Occipital lobe (tissue), 2 donors: ENCODE measurements around the gene KRTAP10-3. TPM values are rescaled to one million over a fixed set of nuclear protein-coding genes. Genes with fewer than 3 reads are reported as not detected.
"Not testable (repeated sequence)": the region's sequence is repeated elsewhere in the genome, so short reads cannot be mapped to it uniquely, and the experiment has no call there.

Experiments
- DNase-seq: peaks from one replicate; lab custom pipeline; 2025; lab: John Stamatoyannopoulos, UW
- total RNA-seq: library from RNA; depleted of rRNA; stranded (reverse); fragments of >200 nt; gene quantifications from one replicate; pipeline ENCODE4 v1.2.3, GENCODE V29; 2014

Gene KRTAP10-3
- total RNA-seq, 1 donor from 2014 or later = not detected

DNA sequence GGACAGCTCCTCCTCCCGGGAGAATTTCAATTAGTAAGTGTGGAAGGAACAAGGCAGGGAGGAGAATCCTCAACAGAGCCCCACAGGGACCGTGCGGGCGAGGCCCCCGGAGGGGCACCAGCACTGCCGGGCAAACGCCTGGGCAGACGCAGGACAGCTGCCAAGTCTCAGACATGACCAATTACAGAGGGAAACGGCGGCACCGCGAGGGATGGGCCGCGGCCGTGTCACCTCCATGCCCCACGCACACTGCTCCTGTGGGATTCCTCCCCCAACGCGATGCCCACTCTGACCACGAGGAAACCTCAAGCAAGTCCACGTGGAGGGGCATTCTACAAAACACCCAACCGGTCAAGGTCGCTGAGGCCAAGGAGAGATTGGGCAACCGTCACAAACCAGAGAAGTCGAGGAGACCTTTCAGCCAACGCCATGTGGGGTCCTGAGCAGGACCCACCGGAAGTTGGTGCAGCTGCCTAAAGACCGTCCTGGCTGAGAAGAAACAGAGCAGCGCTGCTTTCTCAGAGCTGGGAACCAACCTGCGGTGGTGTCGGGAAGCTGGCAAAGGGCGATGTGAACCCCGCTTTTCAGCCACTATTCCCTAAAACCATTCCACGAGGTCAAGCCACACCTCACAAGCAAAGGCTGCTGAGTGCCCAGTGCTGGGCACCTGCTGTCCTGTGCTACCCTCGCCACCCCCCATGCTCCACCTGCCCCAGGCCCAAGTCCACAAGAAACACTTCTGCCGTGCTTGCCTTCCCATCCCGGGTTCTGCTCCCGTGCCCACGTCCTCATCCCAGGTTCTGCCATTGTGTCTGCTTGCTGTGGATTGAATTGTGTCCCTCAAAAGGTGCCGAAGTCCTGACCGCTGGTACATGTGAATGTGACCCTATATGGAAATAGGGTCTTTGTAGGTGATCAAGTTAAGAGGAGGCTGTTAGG is 13.5 kb upstream of the KRTAP10-3 start:
- DNase-seq = no peak

DNA sequence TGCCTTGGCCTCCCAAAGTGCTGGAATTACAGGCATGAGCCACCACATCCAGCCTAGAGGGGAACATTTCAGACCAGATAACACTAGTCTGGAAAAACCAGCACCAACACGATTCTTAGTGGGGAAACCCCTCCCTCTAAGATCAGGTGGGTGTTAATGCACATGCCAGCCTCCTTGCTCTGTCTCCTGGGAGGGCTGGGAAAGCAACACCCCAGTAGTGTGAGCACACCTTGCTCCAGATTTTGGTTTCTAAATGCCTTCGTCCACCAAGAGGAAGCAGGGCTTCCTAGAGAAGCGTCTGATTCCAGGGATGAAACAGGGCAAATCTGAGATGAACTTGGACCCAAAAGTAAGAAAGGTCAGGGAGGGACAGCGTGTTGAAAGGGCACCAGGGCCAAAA is 12.7 kb upstream of the KRTAP10-3 start:
- no peak for DNase-seq

DNA sequence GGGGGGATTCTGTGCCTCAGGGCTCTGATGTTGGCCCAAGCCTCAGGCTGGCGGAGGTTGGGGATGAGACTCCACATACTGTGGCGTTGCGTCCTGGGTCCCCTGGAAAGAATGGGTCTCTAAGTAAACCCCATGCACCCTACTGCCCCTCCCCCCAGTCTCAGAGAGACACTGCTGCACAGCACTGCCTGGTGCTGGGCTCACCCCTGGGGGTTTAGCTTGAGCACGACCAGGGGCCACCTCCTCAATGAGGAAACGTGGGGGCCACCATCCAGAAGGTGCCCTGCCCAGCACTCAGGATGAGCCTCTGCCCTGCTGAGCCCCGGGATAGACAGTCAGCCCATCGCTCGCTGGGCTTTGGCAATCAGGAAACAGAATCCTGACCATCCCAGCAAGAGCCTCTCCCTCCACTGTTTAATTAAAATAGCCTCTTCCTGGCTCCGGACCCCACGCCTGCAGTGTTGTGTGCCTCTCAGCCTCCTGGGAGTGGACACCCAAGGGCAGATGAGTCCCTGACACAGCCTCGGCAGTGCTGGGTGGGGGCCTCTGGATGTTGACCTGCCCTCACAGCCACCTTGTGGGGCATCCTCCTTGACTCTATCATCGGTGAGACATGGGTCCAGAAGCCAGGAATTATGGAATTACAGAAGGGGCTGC is 11.4 kb upstream of the KRTAP10-3 start:
- no peak for DNase-seq

GRCh38 chr21:44568667-44569556 is 10.3 kb upstream of the KRTAP10-3 start:
- DNase-seq = no peak

DNA sequence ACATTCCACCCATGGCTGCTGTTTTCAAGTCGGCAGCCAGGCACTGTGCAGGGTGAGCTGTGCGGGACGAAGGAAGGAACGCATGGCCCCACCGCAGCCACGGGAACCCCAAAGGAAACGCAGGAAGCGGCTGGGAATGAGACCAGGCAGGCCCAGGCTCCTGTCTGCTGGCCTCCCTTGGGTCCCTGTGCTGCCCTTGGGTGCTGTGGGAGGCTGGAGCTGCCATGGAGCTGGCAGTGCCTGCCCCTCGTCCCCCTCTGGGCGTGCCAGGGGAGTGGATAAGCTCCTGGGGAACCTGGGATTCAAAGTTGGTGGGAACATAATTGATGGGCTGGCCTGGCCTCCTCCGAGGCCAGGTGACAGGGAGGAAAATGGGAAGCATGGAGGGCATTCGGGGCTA is 9.7 kb upstream of the KRTAP10-3 start:
- no peak for DNase-seq

DNA sequence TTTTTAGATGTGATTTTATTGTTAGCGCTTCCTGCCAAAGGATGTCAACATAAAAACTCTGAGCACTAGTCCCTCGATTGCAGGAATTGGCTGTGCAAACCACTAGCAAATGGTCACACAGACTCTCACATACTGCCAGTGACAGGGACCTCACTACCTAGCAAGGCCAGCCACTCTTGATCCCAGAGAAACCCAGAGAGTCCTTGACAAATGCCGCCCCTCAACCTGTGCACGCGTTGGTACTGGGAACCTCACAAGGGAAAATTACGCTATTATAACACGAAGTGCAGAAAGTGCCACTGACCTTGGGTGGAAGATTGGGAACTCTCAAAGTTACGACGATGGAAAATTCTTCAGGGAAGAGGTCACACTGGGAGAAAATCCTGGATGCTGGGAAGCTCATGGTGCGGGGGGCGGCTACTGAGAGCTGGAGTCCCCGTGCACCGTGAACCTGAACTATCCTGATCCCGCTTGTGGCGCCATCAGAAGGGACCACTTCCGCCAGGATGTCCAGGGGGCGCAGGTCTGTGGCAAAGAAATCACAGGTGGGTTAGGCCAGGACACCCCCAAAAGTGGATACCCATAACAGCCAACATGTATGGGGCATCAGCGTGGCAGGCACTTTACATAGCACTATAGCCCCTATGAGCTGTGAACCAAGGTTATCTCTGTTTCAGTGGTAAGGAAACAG is 9.0 kb upstream of the KRTAP10-3 start:
- DNase-seq = no peak

GRCh38 chr21:44566403-44566802 is 7.8 kb upstream of the KRTAP10-3 start:
- no peak for DNase-seq

GRCh38 chr21:44564886-44565598 is 6.4 kb upstream of the KRTAP10-3 start:
- no peak for DNase-seq

DNA sequence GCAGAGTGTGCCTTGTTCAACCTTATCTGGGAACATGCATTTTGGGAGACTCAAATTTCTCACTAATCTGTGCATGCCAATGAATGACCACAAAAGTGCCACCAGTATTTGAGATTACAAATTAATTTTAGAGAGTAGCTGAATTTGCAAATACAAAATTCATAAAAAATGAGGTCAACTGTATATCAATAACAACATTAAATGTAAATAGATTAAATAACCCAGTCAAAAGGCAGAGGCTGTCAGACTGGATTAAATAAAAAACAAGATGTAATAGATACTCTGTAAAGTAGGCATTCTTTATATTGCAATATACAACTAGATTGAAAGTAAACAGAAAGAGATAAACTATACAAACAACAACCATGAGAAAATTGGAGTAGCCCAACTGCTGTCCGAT is 5.5 kb upstream of the KRTAP10-3 start:
- no peak for DNase-seq

DNA sequence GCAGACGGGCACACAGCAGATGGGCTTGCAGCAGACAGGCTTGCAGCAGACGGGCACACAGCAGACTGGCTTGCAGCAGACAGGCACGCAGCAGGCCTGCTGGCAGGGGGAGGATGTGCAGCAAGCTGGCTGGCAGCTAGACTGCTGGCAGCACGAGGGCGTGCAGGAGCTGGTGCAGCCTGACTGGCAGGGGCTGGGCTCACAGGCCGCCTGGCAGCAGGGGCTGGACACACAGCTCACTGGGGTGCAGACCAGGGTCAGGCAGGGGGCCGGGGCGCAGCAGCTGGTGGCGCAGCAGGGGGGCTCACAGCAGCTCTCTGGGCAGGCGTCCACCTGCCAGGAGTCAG is 293 bp downstream of the KRTAP10-3 start:
- DNase-seq = not testable (repeated sequence)

- DNase-seq = no peak
These were observed 885 bp downstream of the KRTAP10-3 start for GRCh38 chr21:44557491-44558328.

DNA sequence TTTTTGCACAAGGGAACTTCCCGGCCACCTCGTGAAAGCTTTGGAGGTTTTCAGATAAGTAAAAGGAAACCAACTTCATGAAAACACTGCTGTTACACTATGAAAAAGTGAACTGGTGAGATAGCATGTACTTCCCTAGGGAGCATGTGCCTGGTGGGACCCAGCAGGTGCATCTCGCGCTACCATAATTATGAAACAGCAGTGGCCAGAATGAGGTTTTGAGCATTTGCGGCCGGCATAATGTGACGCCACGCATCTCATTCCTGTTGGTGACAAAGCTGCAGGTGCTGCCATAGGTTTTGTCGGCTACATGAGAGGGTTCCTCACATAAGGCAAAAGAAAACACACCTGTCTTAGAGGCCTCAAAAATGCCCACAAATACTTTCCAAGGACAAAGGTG is 1.7 kb downstream of the KRTAP10-3 start:
- DNase-seq = no peak

GRCh38 chr21:44555200-44555875 is 3.3 kb downstream of the KRTAP10-3 start:
- DNase-seq = no peak

- DNase-seq = no peak
These were observed 5.9 kb downstream of the KRTAP10-3 start for GRCh38 chr21:44552681-44553080.

DNA sequence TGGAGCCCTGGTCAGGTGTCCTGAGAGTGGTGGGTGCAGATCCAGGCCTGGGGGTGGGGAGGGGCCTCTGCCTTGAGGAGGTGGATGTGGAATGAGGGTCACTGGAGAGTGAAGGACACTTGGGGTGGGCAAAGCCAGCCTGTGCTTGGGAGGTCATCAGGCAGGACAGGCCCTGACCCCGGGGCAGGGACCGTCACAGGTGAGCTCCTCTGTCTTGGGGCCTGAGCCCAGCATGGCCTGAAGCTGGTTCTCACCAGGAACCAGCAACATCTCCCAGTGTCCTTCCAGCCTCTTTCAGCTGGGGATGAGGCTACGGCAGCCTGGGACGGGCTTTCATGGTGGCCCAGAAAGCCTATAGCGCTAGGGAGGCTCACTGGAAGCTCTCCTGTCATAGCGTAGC is 6.5 kb downstream of the KRTAP10-3 start:
- no peak for DNase-seq

GRCh38 chr21:44551340-44551961 is 7.1 kb downstream of the KRTAP10-3 start, which contains the start of gene KRTAP10-2:
KRTAP10-2 (minus strand) TSS chr21:44551505; CDS start chr21:44551458, 47 bp downstream.
- DNase-seq = no peak

DNA sequence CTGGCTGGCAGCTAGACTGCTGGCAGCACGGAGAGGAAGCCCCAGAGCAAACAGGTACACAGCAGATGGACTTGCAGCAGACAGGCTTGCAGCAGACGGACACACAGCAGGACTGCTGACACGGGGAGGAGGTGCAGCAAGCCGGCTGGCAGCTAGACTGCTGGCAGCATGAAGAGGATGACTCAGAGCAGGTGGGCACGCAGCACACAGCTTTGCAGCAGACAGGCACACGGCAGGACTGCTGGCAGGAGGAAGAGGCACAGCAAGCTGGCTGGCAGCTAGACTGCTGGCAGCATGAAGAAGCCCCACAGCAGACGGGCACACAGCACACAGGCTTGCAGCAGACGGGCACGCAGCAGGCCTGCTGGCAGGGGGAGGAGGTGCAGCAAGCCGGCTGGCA is 7.8 kb downstream of the KRTAP10-3 start:
- DNase-seq = no peak

DNA sequence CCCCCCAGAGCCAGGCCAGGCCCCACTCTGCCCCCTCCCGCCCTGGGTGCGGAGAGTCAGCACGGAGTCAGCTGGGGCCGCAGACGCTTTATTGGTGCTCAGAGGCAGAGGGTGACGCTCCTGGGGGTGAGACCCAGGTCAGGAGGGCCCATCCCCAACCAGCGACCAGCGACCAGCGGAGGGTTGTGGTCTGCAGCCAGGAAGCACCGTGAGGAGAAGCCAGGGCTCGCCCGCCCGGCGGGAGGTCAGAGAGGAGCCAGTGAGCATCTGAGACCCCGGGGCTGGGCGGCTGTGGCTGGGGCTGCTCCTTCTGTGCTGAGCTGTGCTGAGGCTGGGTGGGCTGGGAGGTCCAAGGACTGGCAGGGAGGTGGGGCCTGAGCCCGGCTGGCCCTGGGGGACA is 8.3 kb downstream of the KRTAP10-3 start:
- DNase-seq = not testable (repeated sequence)
